GM12872 (cell line): ENCODE measurements around the gene VAV3.

Experiments used
- CTCF ChIP-seq: IDR thresholded peaks from 3 replicates; pipeline ENCODE4 v1.5.1; 2011; ENCODE audit warnings: low read depth, mild to moderate bottlenecking, low read length, moderate library complexity; ENCODE audit not compliant: insufficient read depth

The VAV3 gene

DNA sequence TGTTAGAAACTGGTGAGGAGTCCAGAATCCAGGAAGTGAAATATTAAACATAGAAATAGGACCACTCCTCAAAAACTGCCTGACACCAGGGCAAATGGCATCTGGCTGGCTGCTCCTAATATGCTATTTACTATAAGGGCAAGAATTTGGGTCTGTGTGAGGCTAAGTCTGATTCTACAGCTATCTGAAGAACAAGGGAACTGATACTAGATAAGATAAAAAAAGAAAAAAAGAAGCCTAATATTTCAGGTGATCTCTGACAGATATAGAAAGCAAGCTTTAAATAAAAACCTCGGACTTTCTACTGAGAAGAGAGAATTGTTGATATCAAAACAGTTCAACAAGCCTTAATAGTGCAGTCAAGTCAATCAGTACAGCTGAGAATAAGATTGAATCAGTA lies 42.1 kb upstream of the VAV3 start:
- no peak for TF ChIP-seq CTCF

GRCh38 chr1:108000620-108001111 lies 35.7 kb upstream of the VAV3 start:
- no peak for TF ChIP-seq CTCF

DNA sequence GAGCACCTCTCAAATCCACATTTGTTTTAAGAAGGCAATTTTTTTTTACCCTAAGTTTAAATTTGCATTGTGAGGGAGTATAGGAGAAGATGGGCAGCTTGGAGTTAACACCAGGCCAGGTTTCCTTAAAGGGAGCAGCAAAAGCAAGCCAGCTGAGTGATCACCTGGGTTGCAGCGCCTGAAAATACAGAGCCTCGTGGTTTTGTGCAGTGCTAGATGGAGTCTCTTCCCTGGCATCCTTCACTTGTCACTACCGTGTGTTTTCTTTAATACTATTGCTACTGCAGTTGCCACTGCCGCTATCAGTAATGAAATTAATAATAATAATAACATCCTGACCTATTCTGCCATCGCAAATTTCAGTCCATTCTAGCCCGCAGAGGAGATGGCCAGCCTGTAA lies 35.2 kb upstream of the VAV3 start:
- TF ChIP-seq CTCF = no peak

DNA sequence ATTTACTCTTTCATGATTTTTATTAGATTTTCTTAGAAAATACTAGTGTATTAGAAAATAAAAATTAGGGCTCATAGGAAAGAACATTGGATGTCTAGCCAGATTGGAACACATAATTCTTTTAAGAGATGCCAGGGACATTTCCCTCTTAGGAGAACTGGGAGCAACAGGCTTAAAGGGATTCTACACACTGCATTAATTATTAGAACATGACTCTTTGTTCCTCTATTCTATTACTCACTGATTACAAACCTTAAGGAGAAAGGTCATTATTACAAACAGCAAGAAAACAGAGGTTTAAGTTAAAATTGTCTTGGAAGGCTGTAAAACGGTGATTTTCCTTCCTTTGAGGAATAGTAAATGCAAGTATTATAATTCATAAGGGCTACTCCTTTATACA lies 32.9 kb upstream of the VAV3 start:
- no peak for TF ChIP-seq CTCF

GRCh38 chr1:107993920-107994319 lies 28.9 kb upstream of the VAV3 start:
- TF ChIP-seq CTCF = no peak

- no peak for TF ChIP-seq CTCF
These were observed 27.4 kb upstream of the VAV3 start for GRCh38 chr1:107992347-107992746.

DNA sequence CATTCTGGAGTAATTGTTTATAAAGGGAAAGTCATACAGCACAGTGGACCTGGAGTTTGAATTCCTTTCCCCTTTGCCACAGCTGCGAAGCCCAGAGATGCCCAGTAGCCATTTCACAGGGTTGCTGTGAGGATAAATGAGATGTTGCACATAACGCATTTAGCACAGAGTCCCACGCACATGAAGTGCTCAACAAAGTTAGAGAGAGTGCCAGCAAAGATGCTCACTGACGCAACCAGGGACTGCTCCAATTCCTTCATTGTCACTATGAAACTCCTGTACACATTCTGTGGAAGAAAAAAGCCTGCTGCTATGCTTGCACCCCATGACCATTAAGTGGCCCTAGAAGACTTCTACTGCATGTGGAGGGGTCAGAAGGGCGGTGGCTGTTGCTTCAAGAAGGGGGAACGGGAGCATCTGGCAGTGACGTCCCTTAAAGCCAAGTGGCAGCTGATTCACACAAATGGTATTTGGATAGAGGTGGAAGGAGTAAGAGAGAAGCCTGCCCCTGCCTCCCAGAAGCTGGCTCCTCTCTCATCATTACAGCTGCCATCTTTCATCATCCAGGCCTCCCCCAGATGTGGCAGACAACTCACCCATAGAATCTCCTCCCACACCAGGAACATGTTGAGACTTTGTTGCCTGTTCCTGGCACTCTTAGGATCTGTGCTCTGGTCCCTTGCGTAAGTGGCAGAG lies 26.5 kb upstream of the VAV3 start:
- TF ChIP-seq CTCF = no peak
